GM20431 (cell line): ENCODE results near the gene RBPJL.

Source experiments
- in situ Hi-C: fragments of 300-500 bp; cut with MseI, MboI; formaldehyde crosslinking; loops from one replicate; pipeline ENCODE4 v1.15.0; 2020; ENCODE audit warnings: low sequenced_read_pairs; ENCODE audit not compliant: unreplicated experiment

Gene RBPJL

DNA sequence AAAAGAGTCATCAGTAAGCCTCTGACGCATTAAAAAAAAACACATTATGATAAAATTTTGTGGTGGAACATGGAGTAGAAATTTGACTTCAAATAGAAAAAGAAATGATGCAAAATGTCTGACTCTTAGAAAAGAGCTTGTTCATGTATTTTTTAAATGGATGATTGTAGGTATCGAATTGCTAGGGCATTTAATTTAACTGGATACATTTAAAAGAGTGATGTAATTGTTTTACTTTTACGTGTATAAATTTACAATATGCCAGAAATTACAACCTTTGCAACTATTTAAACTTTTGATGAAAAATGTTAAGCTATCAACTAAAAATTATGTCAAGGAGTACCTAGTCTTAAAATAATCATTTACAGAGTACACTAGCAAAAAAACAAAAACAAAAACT is 46.1 kb downstream of the RBPJL start:
- in situ Hi-C loops: no loop called here

- in situ Hi-C loops: no loop called here
Measured at GRCh38 chr20:45353746-45354145, 47.1 kb downstream of the RBPJL start.

GRCh38 chr20:45354423-45355208 is 48.0 kb downstream of the RBPJL start:
- in situ Hi-C loops: no loop called here

DNA sequence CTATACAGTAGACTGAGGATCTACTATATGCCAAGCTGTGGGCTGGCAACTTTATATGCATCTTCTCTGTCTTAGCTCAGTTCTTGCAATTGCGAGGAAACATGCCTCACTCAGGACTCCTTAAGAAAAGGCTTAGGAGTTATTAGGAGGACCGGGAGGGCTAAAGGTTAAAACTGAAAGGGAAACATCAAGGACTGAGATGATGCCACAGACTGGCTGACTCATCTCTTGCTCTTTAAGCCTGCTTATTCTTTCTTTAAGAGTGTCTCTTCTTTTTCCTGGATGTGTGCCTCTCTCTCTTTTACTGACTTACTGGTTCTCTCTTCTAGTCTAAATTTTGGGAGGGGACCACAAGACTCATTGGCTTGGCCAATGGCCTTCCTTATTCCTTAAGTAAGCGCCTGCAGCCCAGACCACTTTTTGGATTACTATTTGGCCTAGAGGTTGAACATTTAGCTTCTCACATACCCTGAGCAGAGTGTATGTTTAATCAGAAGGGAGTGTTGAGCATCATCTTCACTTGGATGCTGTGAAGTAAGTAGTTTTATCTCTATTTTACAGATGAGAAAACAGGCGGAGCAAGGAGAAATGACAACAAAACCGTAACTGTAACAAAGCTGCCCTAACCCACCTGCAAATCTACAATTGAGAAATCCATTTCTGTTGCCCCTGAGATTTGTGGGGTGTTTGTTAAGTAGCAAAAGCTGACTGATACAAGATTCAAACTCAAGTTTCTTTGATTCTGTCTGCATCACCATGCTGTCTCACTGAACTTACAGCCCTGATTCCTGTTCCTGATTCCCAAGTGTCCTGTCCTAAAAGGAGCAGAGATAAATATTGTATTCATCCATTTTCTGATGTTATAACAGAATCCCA is 48.8 kb downstream of the RBPJL start:
- in situ Hi-C loops: no loop called here

DNA sequence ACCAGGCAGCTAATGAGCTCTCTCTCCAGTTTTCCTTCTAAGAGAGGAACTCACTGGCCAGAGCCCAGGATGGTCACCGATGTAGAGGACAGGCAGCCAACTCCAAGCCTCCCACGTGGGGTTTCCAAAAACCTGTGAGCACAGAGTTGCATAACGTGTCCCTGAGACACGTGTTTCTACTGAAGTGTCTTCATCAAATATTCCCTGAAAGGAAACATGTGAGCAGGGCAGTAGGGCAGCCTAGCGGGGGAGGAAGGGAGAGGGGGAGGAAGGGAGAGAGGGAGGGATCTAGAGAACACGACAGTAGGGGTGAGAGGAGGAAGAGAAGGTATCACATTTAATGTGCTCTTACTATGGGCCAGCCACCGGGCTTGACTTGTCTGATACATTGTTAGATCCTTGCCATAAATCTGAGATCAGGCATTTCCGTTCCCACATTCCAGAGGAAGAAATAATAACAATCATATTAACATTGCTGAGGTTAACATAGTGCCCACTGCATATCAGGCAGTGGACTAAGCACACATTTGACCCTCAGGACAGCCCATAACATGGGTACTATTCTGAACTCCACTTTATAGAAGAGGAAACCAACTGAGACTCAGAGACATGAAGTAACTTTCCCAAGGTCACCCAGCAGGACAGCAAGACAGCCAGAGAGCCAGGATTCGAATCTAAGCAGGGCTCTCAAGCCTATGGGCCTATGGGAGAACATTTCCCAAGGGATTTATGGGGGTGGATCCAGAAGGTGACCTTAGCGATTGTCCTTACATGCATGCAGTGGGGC is 51.8 kb downstream of the RBPJL start:
- in situ Hi-C loops: no loop called here

DNA sequence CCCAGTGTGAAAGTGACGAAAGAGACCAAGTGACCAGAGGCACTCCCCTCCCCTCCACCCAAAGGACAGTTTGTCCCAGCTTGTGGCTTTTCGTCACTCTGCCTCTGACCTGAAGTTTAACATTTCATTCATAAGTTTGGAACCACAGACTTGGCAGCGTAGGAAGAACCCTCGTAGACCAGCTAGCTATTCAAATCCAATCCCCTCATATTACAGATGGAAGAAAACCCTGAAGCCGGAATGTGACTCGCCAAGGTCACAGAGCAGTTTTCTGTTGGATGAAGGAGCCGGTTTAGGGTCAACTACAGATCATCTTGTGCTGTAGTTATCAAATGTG is 52.4 kb downstream of the RBPJL start:
- in situ Hi-C loops: no loop called here

GRCh38 chr20:45359406-45360148 is 52.9 kb downstream of the RBPJL start:
- in situ Hi-C loops: no loop called here

- in situ Hi-C loops: no loop called here
Measured at GRCh38 chr20:45361793-45362192, 55.2 kb downstream of the RBPJL start.

DNA sequence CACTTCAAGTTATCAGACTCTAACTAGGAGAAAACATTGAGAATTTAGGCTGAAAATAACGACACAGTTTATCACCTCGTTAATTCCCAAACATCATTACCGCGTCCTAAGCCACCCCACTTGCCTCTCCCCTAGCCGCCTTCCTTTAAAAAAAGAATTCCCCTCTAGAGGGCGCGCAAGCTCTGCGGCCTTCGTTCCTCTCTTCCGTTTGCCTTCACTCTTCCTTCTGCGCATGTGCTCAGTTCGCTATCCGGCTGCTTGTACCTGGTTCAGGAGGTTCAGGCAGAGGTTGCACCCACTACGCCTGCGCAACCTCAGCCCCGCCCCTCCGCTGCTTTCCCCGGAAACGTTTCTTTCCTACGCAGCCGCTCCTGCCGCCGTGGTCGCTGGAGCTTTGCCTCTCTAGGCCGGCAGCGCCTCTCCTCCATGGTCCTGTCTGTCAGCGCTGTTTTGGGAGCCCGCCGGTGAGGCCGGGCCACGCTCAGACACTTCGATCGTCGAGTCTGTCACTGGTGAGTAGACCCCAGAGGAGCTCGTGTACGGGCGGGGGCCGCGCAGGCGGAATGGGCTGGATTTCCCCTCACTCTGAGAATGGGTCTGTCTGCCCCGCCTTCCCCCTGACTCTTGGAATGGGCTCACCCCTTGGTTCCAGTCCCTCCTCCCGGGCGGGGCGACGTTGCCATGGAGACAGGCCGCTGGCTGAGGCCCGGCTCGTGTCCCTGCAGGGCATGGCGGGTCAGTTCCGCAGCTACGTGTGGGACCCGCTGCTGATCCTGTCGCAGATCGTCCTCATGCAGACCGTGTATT is 56.4 kb downstream of the RBPJL start, which contains the start of gene SYS1:
TSS of gene SYS1 (plus strand) at position 353 of the 807 bp plus-strand sequence. CDS start at position 729, 376 bp downstream.
- in situ Hi-C loops: no loop called here

DNA sequence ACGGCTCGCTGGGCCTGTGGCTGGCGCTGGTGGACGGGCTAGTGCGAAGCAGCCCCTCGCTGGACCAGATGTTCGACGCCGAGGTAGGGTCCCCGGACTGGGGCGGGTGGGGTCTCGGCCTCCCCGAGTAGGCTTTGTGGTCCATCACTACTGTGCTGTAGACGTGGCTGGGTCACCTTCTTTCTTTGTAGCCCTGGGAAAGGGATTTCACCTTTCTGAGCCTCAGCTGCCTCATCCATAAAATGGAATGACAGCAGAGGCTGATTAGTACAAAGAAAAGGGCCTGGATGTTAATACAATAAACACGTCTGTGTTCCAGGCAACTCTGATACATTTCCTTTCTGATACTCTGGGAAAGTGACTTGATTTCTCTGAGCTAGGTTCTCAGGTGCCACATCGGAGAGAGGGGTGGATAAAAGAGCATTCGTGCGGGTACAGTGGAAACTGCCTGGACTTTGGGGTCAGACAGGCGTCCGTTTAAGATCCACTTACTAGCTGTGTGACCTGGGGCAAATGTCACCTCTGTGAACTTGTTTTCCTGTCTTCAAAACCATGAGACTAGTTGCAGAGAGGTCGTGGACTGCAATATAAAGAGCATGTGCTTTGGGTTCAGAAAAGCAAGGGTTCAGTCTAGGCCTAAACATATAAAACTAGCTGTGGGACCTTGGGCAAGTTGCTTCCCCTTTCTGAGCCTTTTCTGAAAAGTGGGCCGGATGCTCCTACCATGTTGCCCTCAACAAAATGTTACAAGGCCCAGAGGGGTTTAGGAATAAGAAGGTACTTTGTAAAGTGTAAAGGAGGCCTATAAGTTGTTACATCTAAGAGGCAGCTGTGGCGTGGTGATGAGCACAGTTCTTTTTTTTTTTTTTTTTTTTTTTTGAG is 57.2 kb downstream of the RBPJL start:
- in situ Hi-C loops: no loop called here

DNA sequence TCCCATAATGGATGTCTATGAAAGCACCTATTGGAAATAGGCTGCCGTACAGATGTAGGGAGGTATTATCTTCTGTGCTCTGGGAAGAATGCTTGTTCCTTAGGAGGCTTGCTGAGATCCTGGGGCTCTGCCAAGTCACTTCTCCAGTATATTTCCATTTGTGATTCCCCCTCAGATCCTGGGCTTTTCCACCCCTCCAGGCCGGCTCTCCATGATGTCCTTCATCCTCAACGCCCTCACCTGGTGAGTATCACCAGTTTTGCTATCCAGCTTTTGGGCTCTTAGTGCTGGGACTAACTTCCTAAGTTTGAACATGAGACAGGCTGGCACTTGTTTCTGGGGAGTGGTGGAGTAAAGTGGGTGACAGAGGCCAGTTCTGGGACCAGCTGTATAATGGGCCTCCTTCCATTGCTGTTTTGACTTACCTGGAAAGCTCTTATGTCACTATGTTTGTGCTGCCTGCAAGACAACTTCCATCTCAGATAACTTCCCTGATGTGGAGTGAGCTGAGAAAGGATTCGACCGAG is 58.9 kb downstream of the RBPJL start:
- in situ Hi-C loops: no loop called here

GRCh38 chr20:45366192-45366591 is 59.6 kb downstream of the RBPJL start:
- in situ Hi-C loops: no loop called here

DNA sequence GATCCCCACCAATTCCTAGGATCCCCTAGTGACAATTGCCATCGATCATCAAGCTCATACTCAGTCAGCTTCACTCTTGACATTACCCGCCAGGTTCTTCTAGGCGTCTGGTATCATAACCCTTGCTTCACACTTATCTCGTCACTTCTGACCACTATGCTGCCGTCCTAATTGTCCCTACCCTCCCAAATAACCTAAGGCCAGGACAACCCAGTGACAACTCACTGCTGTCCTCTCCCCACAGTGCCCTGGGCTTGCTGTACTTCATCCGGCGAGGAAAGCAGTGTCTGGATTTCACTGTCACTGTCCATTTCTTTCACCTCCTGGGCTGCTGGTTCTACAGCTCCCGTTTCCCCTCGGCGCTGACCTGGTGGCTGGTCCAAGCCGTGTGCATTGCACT is 60.0 kb downstream of the RBPJL start:
- in situ Hi-C loops: no loop called here

- in situ Hi-C loops: no loop called here
Measured at GRCh38 chr20:45367126-45367525, 60.5 kb downstream of the RBPJL start.
